Measurements from ENCODE around the gene ZNF420.

DNA sequence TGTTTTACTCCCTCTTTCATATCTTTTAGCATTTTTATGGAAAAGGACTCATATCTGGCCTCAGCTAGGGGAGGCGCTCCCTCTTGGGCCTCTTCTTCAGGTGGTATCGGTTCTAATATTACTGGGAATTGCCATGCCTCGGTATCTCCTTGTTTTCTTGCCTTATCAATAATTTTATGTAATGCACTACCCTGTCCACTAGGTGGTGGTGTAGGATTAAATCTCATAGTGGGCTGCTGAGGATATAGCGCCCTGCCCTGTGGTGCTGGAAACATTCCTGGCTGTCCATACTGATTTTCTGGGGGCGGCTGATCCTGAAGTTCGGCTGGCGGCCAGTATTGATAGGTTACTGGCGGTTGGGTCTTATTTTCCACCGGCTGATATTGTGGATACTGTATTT is 35.8 kb downstream of the ZNF420 start:
- TF ChIP-seq, protein P1, sequence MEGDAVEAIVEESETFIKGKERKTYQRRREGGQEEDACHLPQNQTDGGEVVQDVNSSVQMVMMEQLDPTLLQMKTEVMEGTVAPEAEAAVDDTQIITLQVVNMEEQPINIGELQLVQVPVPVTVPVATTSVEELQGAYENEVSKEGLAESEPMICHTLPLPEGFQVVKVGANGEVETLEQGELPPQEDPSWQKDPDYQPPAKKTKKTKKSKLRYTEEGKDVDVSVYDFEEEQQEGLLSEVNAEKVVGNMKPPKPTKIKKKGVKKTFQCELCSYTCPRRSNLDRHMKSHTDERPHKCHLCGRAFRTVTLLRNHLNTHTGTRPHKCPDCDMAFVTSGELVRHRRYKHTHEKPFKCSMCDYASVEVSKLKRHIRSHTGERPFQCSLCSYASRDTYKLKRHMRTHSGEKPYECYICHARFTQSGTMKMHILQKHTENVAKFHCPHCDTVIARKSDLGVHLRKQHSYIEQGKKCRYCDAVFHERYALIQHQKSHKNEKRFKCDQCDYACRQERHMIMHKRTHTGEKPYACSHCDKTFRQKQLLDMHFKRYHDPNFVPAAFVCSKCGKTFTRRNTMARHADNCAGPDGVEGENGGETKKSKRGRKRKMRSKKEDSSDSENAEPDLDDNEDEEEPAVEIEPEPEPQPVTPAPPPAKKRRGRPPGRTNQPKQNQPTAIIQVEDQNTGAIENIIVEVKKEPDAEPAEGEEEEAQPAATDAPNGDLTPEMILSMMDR (IDR thresholded peaks at IDR 0.05; ENCODE audit: poor library complexity), result no peak
- TF ChIP-seq EZH2phosphoT487 (IDR thresholded peaks at IDR 0.05; ENCODE audit: low read depth, severe bottlenecking, unreplicated experiment), result no peak
